ENCODE data around the gene GALNT12.

Gene GALNT12

DNA sequence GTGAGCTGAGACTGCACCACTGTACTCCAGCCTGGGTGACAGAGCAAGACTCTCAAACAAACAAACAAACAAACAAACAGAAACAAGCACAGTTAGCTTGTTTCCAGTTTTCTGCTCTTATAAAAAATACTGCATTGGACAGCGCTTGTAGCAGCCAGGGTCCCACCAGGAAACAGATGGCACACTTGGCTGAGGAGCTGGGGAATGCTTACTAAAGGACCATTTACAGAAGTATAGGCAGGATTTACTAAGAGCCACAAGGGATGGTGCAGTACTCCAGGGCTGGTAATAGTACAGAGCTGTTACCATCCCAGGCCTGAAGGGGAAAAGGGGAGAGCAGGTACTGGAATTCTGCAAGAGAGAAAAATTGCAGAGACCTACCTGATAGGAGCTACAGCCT lies 5.9 kb upstream of the GALNT12 start:
- FAIRE-seq, result no peak
- DNase-seq (ENCODE audit: insufficient read length, low spot score), result no peak

DNA sequence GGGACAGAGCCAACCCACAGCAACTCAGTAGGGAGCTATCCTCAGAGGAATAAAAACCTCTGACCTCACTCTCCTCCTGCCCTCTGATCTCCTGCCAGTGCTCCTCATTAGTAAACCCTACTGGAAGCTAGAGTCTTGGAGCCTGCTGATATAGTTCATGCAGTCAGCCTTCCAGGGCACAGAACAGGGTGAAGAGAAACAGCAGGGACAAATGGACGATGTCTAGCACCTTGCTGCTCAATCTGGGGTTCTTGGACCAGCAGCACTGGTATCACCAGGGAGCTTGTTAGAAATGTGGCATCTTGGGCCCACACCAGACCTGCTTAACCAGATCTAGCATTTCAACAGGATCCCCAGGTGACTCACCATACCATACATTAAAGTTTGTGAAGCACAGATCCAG lies 5.5 kb upstream of the GALNT12 start:
- DNase-seq (ENCODE audit: insufficient read length, low spot score) (no peak), FAIRE-seq (no peak)

DNA sequence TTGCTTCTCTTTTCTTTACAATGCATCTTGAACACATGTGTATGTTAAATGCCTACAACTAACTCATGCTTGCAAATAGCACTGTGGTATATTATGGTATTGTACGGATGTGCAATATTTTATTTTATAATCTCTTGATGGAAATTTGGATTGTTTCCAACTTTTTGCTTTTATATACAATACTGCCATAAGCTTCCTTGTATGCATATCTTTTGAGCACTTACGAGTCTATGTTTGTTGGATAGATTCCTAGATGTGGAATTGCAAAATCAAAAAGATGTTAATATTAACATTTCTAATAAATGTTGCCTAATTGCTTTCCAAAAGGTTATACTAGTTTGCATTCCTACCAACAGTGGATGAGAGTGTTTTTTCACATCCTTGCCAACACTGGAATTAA lies 3.4 kb upstream of the GALNT12 start:
- FAIRE-seq (no peak), DNase-seq (ENCODE audit: insufficient read length, low spot score) (no peak)

DNA sequence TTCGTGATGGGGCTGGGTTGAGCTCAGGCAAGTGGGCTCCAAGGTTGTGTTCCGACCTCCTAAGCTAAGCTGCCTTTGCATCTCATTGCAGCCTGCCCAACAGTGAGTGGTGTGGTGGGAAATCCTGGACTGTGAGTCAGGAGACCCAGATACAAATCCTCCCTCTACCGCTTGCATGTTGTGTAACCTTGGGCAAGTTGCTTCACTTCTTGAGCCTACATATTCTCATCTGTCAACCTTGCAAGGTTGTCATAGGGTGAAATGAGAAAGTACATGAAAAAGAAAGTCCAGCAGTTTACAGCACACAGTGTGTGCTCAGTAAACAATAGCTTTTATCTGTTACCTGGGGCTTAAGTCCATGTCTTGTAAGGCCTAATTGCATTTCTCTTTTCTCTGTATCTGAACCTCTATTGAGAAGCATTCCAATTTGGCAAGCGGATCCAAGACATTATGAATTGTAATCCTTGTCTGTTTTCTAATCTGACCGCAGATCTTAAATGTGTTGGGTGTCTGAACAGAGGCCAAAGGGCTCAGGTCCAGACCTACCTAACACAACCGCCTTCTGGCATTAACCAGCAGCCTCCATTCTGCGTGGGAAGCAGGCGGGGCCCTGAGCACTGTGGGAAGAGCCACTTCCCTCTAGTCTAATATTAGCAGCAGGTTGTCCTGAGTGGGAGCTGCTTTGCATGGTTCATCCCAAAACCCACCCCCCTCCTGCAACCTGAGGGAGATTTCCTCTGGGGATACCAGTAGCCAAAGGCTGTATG lies 1.8 kb upstream of the GALNT12 start:
- no peak for FAIRE-seq

DNA sequence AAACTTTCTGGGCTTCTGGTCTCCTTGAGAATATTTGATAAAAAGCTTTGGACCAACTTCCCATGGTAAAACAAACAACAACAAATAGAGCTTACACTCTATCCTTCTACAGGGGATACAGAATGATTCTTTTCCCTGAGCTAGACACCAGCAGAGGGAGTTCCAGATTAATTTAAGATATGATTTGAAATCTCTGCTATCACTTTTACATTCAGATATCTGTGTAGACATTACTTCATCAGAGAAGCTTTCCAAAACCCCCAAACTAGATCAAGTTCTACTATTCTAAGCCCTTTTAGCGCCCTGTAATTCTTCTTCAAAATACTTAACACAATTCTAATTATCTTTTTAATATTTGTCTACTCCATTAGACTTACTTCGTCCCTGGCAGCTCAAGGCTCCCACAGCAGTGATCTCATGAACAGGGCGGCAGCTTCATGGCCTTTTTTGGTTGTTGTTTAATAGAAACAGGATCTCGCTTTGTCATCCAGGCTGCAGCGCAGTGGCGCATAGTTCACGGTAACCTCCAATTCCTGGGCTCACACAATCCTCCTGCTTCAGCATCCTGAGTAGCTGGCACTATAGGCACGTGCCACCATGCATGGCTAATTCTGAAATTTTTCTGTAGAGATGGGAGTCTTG lies 955 bp upstream of the GALNT12 start:
- FAIRE-seq, result no peak
- DNase-seq (ENCODE audit: insufficient read length, low spot score), result no peak

More for the DNA sequence above, 1.8 kb upstream of the GALNT12 start:
- DNase-seq (ENCODE audit: insufficient read length, low spot score), result no peak

DNA sequence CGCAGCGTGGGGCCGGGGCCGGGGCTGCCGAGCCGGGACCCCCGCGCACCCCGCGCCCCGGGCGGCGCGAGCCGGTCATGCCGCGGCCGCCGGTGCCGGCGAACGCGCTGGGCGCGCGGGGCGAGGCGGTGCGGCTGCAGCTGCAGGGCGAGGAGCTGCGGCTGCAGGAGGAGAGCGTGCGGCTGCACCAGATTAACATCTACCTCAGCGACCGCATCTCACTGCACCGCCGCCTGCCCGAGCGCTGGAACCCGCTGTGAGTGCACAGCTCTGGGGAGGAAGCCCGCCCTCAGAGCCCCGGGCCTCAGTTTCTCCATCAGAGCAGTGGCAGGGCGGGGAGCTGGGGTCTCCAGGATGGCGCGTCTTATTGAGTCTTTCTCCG lies 335 bp downstream of the GALNT12 start:
- FAIRE-seq (no peak), DNase-seq (ENCODE audit: insufficient read length, low spot score) (no peak)

DNA sequence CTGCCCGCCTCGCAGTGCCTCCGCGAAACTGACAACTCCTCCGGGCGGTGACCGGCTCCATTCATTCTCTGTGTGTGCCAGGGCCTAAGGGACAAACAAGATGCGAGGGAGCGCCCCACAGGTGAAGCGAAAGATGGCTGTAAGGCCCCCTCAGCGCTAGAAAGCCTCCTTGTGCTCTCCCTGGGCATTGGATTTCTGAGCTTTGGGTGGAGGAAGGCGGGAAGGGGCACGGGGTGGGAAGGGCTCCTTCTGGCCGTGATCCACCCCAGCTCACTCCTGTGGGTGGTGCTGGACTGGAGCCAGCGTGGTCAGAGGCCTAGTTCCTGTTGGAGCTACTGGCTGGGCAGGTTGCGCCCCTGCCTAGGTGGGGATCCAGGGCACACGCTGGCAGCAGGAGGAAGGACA lies 943 bp downstream of the GALNT12 start:
- DNase-seq (ENCODE audit: insufficient read length, low spot score) (no peak), FAIRE-seq (no peak)

DNA sequence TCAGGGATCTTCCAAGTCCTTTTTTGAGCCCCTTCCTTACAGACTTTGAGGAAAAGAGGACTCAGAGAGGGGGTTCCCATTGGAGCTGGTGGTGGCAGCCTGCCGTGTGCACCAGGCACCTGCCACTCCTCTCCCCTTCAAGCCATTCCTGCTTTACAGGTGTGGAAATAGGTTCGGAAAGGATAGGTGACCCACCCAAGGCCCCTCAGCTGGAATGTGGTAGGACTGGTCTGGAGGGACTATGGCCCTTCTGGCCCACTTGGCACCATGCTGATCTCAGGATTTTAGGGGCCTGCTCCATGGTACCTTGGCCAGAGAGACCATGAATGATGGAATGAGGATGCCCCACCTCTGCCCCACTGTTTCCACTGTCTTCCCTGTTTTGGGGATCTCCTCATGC lies 1.4 kb downstream of the GALNT12 start:
- no peak for FAIRE-seq
- DNase-seq (ENCODE audit: insufficient read length, low spot score), result no peak

DNA sequence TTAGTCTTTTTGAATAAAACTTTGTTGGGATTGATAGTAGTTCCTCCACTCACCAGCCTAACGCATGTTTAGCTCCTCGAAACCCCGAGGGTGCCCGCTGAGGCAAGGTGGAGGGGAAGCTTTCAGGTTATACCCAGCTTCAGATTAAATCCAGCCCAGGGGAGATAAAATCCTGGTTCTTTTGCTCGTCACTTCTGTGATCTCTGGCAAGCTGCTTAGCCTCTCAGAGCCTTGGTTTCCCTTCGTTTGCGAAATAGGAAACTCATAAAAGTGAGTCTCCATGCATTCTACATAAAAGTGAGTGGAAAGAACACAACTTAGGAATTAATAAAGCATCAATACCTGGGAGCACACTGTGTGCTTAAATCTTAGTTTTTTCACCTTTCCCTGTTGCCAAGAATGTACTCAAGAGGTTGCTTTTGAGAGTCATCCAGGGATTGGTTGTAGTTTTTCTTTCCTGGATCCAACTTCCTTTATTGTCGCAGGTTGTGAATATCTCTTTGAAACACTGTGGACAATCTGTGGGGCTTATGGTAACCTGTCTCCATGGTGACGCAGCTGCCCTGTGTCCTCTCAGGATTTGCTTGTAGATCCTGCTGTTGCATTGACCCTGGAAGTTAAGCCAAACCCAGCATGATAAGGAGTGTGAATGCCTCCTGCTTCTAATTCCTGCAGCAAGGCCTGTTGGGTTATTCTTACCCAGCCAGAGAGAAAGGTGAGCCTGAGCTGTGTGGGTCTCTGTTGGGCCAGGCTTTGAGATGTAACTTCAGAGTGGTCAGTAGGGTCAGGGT lies 2.0 kb downstream of the GALNT12 start:
- no peak for FAIRE-seq
- DNase-seq (ENCODE audit: insufficient read length, low spot score), result no peak

DNA sequence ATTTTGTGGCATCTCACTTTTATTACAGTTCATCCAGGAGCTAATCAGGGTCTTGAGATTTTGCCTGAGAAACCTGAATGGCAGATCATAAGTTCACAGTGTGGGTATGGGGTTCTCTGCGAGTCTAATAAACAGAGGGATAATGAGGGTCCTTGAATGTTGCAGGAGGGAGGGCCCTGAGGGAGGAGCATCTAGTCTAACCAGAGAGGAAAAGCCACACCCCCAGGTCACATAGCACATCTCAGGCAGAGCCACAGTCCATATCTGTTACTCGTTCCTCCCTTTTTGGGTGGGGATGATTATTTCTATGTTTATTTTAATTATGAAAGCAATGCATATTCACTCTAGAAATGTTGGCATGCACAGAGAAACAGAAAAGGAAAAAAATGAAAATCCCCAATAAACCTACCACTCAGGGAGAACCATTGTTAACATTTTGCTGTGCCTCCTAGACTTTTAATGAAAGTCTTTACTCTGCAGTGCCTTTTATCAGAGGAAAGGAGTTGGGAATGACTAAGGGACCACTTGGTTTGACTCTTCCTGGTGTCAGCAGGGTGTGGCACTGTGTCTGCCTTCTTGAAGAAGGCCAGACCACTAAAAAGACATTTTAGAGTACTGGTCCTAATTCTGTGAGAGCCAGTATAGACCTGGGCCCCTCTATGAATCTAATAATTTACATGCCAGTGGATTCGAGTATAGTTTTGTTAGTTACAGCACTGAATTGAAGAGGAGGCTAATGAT lies 2.8 kb downstream of the GALNT12 start:
- no peak for FAIRE-seq

DNA sequence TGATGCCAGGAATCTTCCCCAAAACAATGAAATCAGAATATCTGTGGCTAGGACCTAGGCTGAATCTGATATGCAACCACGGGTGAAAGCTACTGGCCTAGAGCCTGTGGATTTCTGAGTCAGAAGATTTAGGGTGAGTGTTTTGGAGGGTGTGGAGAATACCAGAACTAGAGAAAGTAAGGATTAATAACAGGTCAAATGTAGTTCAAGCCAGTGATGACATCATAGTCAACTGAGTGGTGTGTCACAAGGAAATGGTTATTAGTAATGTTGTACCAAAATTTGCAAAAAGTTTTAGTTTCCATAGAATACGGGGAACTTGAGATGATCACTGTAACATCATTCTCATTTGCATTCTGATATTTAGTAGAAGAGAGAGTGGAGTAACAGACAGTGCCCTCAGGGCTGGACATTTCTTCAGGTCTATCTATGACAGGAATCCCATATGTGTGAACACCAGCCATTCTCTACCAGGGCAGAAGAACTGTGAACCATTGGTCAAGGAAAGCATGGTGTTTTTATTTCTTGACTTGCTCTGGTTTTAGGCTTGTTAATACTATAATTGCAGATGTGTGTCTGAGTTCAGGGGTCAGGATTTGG lies 3.7 kb downstream of the GALNT12 start:
- FAIRE-seq (no peak), DNase-seq (ENCODE audit: insufficient read length, low spot score) (no peak)

More for the DNA sequence above, 2.8 kb downstream of the GALNT12 start:
- no peak for DNase-seq (ENCODE audit: insufficient read length, low spot score)

DNA sequence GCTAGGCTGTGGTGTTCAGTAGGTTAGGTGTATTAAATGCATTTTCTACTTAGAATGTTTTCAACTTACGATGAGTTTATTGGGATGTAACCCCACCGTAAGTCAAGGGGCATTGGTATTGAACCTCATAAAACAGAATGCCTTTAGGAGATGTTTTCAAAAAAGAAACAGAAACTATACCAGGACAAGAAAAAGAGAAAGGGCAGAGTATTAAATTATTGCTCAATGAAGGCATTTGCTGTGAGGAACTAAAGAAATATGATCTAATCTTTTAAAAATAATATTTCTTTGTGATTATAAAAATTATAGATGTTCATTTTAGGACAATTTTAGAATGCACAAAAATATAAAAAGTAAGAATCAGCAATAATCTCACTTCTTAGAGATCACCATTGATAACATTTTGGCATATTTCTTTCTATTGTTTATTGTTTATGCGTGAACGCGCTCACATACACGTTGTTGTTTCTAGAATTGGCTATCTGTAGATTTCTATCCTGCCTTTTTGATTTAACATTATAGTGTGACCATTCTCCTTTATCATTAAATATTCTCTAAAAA lies 8.0 kb downstream of the GALNT12 start:
- FAIRE-seq (no peak), DNase-seq (ENCODE audit: insufficient read length, low spot score) (no peak)

DNA sequence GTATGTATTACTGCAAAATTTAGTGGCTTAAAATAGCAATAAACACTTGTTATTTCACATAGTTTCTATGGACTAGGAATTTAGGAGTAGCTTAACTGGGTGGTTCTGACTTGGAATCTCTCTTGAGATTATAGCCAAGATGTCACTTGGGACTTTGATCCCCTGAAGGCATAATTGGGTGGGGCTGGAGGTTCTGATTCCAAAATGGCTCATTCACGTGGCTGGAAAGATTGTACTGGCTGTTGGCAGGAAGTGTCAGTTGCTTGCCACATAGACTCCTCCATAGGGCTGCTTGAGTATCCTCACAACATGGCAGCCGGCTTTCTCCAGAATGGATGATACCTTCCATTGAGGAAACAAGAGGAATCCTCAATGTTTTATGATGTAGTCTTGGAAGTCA lies 11.3 kb downstream of the GALNT12 start:
- DNase-seq (ENCODE audit: insufficient read length, low spot score) (no peak), FAIRE-seq (no peak)

DNA sequence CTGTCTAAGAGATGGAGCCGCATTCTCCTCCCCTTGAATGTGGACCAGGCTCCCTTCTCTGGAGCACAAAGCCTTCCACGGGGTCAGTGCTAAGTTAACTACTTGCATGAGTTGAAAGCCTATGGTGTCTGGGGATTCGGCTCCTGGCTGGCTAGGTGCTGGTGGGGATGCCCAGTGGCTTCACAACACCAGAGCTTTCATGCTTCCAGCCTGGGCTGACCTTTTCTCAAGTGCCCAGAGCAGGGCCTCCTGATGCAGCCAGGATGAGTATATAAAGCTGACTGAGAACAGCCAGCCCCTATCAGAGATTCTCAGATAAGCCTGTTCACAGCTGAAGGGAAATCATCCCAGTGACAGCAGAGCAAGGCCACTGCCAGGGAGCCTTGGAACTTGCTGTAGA lies 11.8 kb downstream of the GALNT12 start:
- FAIRE-seq, result no peak
- no peak for DNase-seq (ENCODE audit: insufficient read length, low spot score)

DNA sequence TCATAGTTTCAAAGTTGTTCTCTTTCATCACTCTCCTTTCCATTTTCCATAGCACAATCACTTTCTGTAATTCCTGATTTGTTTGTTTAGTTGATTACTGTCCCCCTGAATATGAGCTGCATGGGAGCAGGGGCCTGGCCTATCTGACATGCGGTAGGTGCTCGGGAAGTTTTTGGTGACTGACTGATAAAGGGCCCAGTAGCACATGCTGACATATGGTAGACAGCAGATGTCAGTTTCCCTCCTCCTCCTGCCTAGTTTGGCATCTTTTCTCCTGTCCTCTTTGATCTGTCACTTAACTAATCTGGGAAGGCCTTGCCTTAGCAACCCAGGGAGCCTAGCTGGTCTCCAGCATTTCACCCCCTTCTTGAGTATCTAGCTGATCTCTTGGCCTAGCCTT lies 14.4 kb downstream of the GALNT12 start:
- DNase-seq (ENCODE audit: insufficient read length, low spot score) (no peak), FAIRE-seq (no peak)

DNA sequence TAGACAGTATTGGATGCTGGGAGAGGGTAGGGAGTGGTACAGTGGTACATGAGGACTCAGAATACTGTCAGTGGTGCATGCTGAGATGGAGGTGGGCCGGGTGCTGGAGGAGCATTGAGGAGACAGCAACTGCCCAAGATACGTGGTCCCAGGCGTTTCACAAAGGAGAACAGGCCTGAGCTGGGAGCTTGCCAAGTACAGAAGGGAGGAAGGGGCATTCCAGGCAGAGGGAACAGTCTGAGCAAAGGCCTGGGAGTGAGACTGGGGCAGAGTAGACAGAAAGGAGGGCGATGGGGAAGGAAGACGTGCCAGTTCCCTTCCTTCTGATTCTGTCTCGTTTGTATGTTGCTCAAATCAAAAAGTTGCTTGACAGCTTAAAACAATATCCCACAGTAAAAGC lies 15.2 kb downstream of the GALNT12 start:
- DNase-seq (ENCODE audit: insufficient read length, low spot score) (no peak), FAIRE-seq (no peak)

DNA sequence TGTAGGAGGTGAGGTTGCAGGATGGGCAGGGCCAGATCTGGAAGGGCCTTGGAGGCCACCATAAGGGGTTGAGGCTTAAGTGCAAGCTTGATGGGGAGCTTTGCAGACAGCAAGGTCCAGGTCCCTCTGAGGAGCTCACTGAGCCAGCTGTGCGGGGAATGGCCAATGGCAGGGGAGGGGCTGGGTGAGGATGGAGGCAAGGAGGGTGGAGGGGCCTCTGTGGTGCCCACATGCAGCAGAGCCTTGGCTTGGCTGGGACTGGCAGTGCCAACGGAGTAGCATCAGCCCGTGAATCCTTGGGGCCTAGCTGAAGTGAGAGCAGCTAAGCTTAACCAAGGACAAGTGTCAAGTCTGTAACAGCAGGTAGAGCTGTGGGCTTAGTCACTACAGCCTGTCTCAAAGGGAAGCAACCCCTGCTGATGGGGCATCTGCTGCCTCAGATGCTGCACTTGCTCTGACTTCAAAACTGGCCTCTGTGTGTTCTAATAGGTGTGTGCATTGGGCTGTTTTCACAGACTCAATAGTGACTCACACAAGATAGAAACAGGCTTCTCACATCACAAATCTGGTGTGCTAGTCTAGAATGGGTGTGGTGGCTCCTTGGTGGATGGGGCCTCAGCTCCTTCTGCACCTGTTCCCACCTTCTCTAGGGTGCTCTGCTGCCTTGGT lies 16.3 kb downstream of the GALNT12 start:
- DNase-seq (ENCODE audit: insufficient read length, low spot score) (no peak), FAIRE-seq (no peak)

DNA sequence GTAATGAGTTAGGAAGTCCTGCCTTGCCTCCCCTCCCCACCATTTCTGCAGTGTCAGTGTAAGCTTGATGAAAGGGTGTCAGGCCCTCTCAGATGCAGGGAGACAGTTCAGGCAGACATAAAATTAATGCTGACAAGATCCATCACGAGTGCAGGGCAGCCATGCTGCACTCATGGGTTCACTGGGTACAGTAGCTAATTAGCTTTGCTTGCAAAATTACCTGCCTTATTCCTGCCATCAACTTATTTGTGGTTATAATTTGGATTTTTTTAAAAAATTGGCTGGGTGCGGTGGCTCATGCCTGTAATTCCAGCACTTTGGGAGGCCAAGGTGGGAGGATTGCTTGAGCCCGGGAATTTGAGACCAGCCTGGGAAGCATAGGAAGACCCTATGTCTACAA lies 17.9 kb downstream of the GALNT12 start:
- DNase-seq (ENCODE audit: insufficient read length, low spot score), result no peak
- no peak for FAIRE-seq

DNA sequence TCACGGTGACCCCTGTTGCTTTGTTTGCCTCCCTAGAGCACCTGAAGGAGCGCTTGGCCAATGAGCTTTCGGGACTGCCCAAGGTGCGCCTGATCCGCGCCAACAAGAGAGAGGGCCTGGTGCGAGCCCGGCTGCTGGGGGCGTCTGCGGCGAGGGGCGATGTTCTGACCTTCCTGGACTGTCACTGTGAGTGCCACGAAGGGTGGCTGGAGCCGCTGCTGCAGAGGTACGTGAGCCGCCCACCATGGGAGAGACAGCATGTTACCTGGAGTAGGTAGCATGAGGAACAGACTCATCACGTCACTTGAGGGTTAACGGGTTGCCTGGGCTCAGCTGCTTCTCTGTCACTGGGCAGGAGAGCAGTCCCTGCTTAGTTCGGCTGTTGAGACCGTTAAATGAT lies 19.2 kb downstream of the GALNT12 start:
- no peak for DNase-seq (ENCODE audit: insufficient read length, low spot score)
- FAIRE-seq, result no peak

DNA sequence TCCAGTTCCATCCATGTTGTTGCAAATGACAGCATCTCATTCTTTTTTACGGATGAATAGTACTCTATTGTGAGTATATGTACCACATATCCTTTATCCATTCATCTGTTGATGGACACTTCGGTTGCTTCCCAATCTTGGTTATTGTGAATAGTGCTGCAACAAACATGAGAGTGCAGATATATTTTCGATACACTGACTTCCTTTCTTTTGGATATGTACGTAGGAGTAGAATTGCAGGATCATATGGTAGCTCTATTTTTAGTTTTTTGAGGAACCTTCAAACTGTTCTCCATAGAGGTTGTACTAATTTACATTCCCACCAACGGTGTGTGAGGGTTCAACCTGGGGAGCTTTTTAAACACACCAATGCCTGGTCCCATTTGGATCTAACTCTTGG lies 22.3 kb downstream of the GALNT12 start:
- FAIRE-seq (no peak), DNase-seq (ENCODE audit: insufficient read length, low spot score) (no peak)
